Gastroesophageal sphincter (tissue), 3 donors: ENCODE results near the gene SPTB.

ENCODE experiments used
- EP300 ChIP-seq: sonication (generic); formaldehyde crosslinking; IDR thresholded peaks from one replicate; pipeline ENCODE4 v1.6.1; 2017; ENCODE audit warnings: antibody characterized with exemption, mild to moderate bottlenecking
- POLR2A ChIP-seq, 2 donors: fragments of 450-650 bp; IDR thresholded peaks; one replicate each; pipeline ENCODE4 v1.6.1; 2017; ENCODE audit warnings: antibody characterized with exemption in 2 of 2, mild to moderate bottlenecking in 2 of 2, moderate library complexity in 1 of 2
- POLR2AphosphoS5 ChIP-seq: sonication (generic); formaldehyde crosslinking; IDR thresholded peaks from one replicate; pipeline ENCODE4 v1.6.1; 2017; ENCODE audit warnings: antibody characterized with exemption
- TF ChIP-seq, protein P1 (sequence below), 4 experiments: fragments of 200-600 bp in 2 of 4; fragments of 450-650 bp in 2 of 4; sonication (generic) in 1 of 4; IDR thresholded peaks; one replicate each; pipeline ENCODE4 v1.5.1; 2017 to 2019; ENCODE audit warnings: antibody characterized with exemption in 4 of 4, mild to moderate bottlenecking in 2 of 4, moderate library complexity in 2 of 4

DNA sequence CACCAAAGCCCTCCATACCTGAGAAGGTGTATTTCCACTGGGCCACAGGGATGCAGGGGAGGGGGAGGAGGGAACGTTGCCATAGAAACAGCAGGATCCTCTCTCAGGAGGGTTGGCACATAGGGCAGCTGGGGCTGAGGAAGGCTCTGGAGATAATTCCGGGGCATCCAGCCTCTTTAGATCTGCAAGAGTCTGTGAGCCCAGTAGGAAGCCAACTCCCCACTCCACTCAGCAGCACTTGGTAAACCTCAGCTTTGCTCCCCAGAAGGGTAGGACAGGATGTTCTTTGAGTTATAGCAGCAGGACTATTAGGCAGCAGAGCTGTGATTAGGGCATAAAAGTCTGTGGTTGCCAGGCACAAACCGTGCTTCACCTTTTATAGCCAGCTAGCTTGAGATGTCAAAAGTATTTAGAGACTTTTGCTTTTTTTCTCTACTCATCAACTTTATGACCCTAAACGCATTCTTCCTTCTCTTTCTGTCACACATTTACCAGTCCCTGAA is 183.3 kb downstream of the SPTB start:
- TF ChIP-seq, protein P1, sequence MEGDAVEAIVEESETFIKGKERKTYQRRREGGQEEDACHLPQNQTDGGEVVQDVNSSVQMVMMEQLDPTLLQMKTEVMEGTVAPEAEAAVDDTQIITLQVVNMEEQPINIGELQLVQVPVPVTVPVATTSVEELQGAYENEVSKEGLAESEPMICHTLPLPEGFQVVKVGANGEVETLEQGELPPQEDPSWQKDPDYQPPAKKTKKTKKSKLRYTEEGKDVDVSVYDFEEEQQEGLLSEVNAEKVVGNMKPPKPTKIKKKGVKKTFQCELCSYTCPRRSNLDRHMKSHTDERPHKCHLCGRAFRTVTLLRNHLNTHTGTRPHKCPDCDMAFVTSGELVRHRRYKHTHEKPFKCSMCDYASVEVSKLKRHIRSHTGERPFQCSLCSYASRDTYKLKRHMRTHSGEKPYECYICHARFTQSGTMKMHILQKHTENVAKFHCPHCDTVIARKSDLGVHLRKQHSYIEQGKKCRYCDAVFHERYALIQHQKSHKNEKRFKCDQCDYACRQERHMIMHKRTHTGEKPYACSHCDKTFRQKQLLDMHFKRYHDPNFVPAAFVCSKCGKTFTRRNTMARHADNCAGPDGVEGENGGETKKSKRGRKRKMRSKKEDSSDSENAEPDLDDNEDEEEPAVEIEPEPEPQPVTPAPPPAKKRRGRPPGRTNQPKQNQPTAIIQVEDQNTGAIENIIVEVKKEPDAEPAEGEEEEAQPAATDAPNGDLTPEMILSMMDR (IDR thresholded peaks at IDR 0.05), result no peak
- no peak for TF ChIP-seq POLR2A (IDR thresholded peaks at IDR 0.05)
- TF ChIP-seq EP300, result no peak
- peak; percentile 76 for TF ChIP-seq POLR2AphosphoS5
